Activated T-helper 17 cell treated with anti-CD3 and anti-CD28 coated beads, Interleukin-2, amount 50 U/mL, for 72 hours (primary cell): Measurements from ENCODE around the gene RIC8B. TPM values are rescaled to one million over a fixed set of nuclear protein-coding genes. Genes with fewer than 3 reads are reported as not detected.
"Not testable (repeated sequence)": the region's sequence is repeated elsewhere in the genome, so short reads cannot be mapped to it uniquely, and the experiment has no call there.

Source experiments
- ATAC-seq: fragments of 150-1000 bp; cut with Tn5 transposase; replicated peaks from 2 replicates; pipeline ENCODE4 v1.10.0; 2021; ENCODE audit warnings: mild to moderate bottlenecking, moderate library complexity
- H3K27ac Mint-ChIP-seq: one replicate; pipeline ENCODE4 v1.8.0; 2022; ENCODE audit warnings: mixed read lengths
- H3K27me3 Mint-ChIP-seq: one replicate; pipeline ENCODE4 v1.8.0; 2022; ENCODE audit warnings: mixed read lengths
- H3K36me3 Mint-ChIP-seq: one replicate; pipeline ENCODE4 v1.8.0; 2022; ENCODE audit warnings: low read depth, mild to moderate bottlenecking, mixed read lengths
- H3K4me1 Mint-ChIP-seq: one replicate; pipeline ENCODE4 v1.8.0; 2022; ENCODE audit warnings: mixed read lengths
- H3K4me3 Mint-ChIP-seq: one replicate; pipeline ENCODE4 v1.8.0; 2022; ENCODE audit warnings: mild to moderate bottlenecking, mixed read lengths
- H3K9me3 Mint-ChIP-seq: one replicate; pipeline ENCODE4 v1.8.0; 2022; ENCODE audit warnings: mixed read lengths
- total RNA-seq, 2 donors: library from RNA; stranded (reverse); gene quantifications; one replicate each; pipeline ENCODE4 v1.2.3, GENCODE V29; 2022

RIC8B gene
- 10 to 100 TPM; 14.9 to 15.9 TPM for total RNA-seq

- H3K4me1 Mint-ChIP-seq: peaks cover 11% of the 10 kb centered on the region
- H3K9me3 Mint-ChIP-seq: no peaks in the 10 kb centered on the region
- no peaks in the 10 kb centered on the region for H3K27me3 Mint-ChIP-seq
- H3K27ac Mint-ChIP-seq: peak within 1 kb of the TSS; percentile 99
- peak; percentile 88 for ATAC-seq
- peak within 1 kb of the TSS; percentile 97 for H3K4me3 Mint-ChIP-seq
- H3K36me3 Mint-ChIP-seq: peaks cover 11% of the 10 kb centered on the region
These were observed at the start of gene RIC8B for GRCh38 chr12:106774005-106774807. Gene RIC8B (plus strand): TSS chr12:106774682. CDS start chr12:106774746, 64 bp downstream.

GRCh38 chr12:106724934-106725333 lies 49.5 kb upstream of the RIC8B start:
- H3K4me3 Mint-ChIP-seq: no peak overlapping the region
- H3K36me3 Mint-ChIP-seq: no peaks in the 10 kb centered on the region
- H3K27ac Mint-ChIP-seq: no peak overlapping the region
- ATAC-seq: no peak
- H3K9me3 Mint-ChIP-seq: no peaks in the 10 kb centered on the region
- H3K27me3 Mint-ChIP-seq: no peaks in the 10 kb centered on the region
- no peaks in the 10 kb centered on the region for H3K4me1 Mint-ChIP-seq

- not testable (repeated sequence) for H3K9me3 Mint-ChIP-seq, H3K4me1 Mint-ChIP-seq, H3K36me3 Mint-ChIP-seq, H3K4me3 Mint-ChIP-seq, H3K27me3 Mint-ChIP-seq
- ATAC-seq: peak; percentile 55
- H3K27ac Mint-ChIP-seq: peak overlapping the region; percentile 63
These were observed 47.8 kb upstream of the RIC8B start for GRCh38 chr12:106726603-106727202.

- H3K27ac Mint-ChIP-seq: no peak overlapping the region
- no peaks in the 10 kb centered on the region for H3K27me3 Mint-ChIP-seq
- no peaks in the 10 kb centered on the region for H3K36me3 Mint-ChIP-seq
- no peaks in the 10 kb centered on the region for H3K9me3 Mint-ChIP-seq
- no peak overlapping the region for H3K4me3 Mint-ChIP-seq
- H3K4me1 Mint-ChIP-seq: no peaks in the 10 kb centered on the region
- no peak for ATAC-seq
These were observed 44.9 kb upstream of the RIC8B start for GRCh38 chr12:106729611-106730010.

GRCh38 chr12:106732890-106733289 lies 41.6 kb upstream of the RIC8B start:
- no peaks in the 10 kb centered on the region for H3K4me1 Mint-ChIP-seq
- no peaks in the 10 kb centered on the region for H3K27me3 Mint-ChIP-seq
- no peak overlapping the region for H3K4me3 Mint-ChIP-seq
- H3K36me3 Mint-ChIP-seq: no peaks in the 10 kb centered on the region
- ATAC-seq: no peak
- no peak overlapping the region for H3K27ac Mint-ChIP-seq
- H3K9me3 Mint-ChIP-seq: no peaks in the 10 kb centered on the region

- ATAC-seq: no peak
- no peaks in the 10 kb centered on the region for H3K9me3 Mint-ChIP-seq
- no peak overlapping the region for H3K27ac Mint-ChIP-seq
- no peaks in the 10 kb centered on the region for H3K36me3 Mint-ChIP-seq
- no peaks in the 10 kb centered on the region for H3K4me1 Mint-ChIP-seq
- H3K4me3 Mint-ChIP-seq: no peak overlapping the region
- no peaks in the 10 kb centered on the region for H3K27me3 Mint-ChIP-seq
These were observed 40.8 kb upstream of the RIC8B start for GRCh38 chr12:106733660-106734059.

- Mint-ChIP-seq H3K27ac (peak overlapping the region; percentile 31), H3K36me3 (no peaks in the 10 kb centered on the region), H3K4me3 (no peak overlapping the region), H3K4me1 (no peaks in the 10 kb centered on the region), H3K9me3 (no peaks in the 10 kb centered on the region), H3K27me3 (no peaks in the 10 kb centered on the region)
- peak; percentile 56 for ATAC-seq
These were observed 38.2 kb upstream of the RIC8B start for GRCh38 chr12:106736051-106736957.

GRCh38 chr12:106739318-106739717 lies 35.2 kb upstream of the RIC8B start:
- H3K36me3 Mint-ChIP-seq: no peaks in the 10 kb centered on the region
- H3K9me3 Mint-ChIP-seq: no peaks in the 10 kb centered on the region
- H3K27ac Mint-ChIP-seq: no peak overlapping the region
- ATAC-seq: no peak
- H3K4me3 Mint-ChIP-seq: no peak overlapping the region
- no peaks in the 10 kb centered on the region for H3K4me1 Mint-ChIP-seq
- no peaks in the 10 kb centered on the region for H3K27me3 Mint-ChIP-seq

- no peak overlapping the region for H3K27ac Mint-ChIP-seq
- H3K4me1 Mint-ChIP-seq: no peaks in the 10 kb centered on the region
- no peaks in the 10 kb centered on the region for H3K9me3 Mint-ChIP-seq
- H3K27me3 Mint-ChIP-seq: no peaks in the 10 kb centered on the region
- no peak overlapping the region for H3K4me3 Mint-ChIP-seq
- no peak for ATAC-seq
- H3K36me3 Mint-ChIP-seq: no peaks in the 10 kb centered on the region
These were observed 34.5 kb upstream of the RIC8B start for GRCh38 chr12:106739815-106740530.

GRCh38 chr12:106740818-106741217 lies 33.7 kb upstream of the RIC8B start:
- Mint-ChIP-seq H3K4me3 (no peak overlapping the region), H3K4me1 (no peaks in the 10 kb centered on the region), H3K9me3 (no peaks in the 10 kb centered on the region), H3K27me3 (no peaks in the 10 kb centered on the region), H3K36me3 (no peaks in the 10 kb centered on the region), H3K27ac (no peak overlapping the region)
- ATAC-seq: no peak

GRCh38 chr12:106741247-106741646 lies 33.2 kb upstream of the RIC8B start:
- H3K4me3 Mint-ChIP-seq: no peak overlapping the region
- no peaks in the 10 kb centered on the region for H3K36me3 Mint-ChIP-seq
- H3K4me1 Mint-ChIP-seq: no peaks in the 10 kb centered on the region
- ATAC-seq: no peak
- no peaks in the 10 kb centered on the region for H3K27me3 Mint-ChIP-seq
- H3K9me3 Mint-ChIP-seq: no peaks in the 10 kb centered on the region
- H3K27ac Mint-ChIP-seq: no peak overlapping the region

GRCh38 chr12:106743270-106743988 lies 31.1 kb upstream of the RIC8B start:
- Mint-ChIP-seq H3K9me3 (peaks cover 4% of the 10 kb centered on the region), H3K4me1 (peaks cover 14% of the 10 kb centered on the region), H3K4me3 (no peak overlapping the region), H3K27me3 (no peaks in the 10 kb centered on the region), H3K27ac (no peak overlapping the region), H3K36me3 (no peaks in the 10 kb centered on the region)
- no peak for ATAC-seq

GRCh38 chr12:106744600-106744999 lies 29.9 kb upstream of the RIC8B start:
- H3K27me3 Mint-ChIP-seq: no peaks in the 10 kb centered on the region
- H3K4me3 Mint-ChIP-seq: no peak overlapping the region
- no peak for ATAC-seq
- no peak overlapping the region for H3K27ac Mint-ChIP-seq
- H3K36me3 Mint-ChIP-seq: no peaks in the 10 kb centered on the region
- peaks cover 16% of the 10 kb centered on the region for H3K4me1 Mint-ChIP-seq
- H3K9me3 Mint-ChIP-seq: peaks cover 4% of the 10 kb centered on the region
